ENCODE measurements around the gene SHLD1. TPM values are rescaled to one million over a fixed set of nuclear protein-coding genes. Genes with fewer than 3 reads are reported as not detected.

Gene SHLD1
- total and polyA plus RNA-seq, 2 experiments from 2014 or later = 1.4 to 15.0 TPM

DNA sequence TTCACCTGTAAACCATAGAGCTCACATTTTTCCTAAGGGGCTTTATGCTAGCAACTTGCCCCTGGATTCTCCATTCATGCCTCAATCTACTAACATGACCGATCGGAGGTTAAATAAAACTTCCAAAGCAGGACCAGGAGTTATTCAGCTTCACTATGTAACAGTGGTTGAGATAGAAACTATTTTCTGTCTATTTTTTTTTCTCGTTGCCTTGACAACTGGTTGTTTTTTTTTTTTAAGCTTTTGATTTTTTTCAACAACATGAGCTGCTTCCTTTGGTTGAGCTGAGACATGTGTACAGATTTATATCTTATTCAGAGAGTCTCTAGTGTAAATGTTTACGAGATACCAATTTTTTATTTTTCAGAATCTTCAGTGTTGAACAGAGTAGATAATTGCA is 85.7 kb downstream of the SHLD1 start:
- H3K27me3 ChIP-seq (ENCODE audit: insufficient read depth) = no peaks in the 10 kb centered on the region
- no peak overlapping the region for H2AFZ ChIP-seq
- Mint-ChIP-seq H3K27ac (no peak overlapping the region; the same call in 1 of the 2 replicates), H3K4me3 (no peak overlapping the region), H3K36me3 (ENCODE audit: low read depth) (no peaks in the 10 kb centered on the region; the same call in 2 of the 3 replicates), H3K9me3 (no peaks in the 10 kb centered on the region), H3K27me3 (ENCODE audit: insufficient read depth, low read depth, poor library complexity) (peaks cover 1% of the 10 kb centered on the region), H3K4me1 (peaks cover 4% of the 10 kb centered on the region)
- H3K79me2 ChIP-seq (replicated peaks; ENCODE audit: insufficient read depth) = no peaks in the 10 kb centered on the region
- H3K4me1 ChIP-seq (ENCODE audit: insufficient read depth) = no peaks in the 10 kb centered on the region
- DNase-seq (ENCODE audit: low spot score) (no peak), ATAC-seq (no peak)
- H3F3A ChIP-seq (replicated peaks; ENCODE audit: low read depth) = no peaks in the 10 kb centered on the region
- no peak overlapping the region for H3K27ac ChIP-seq (ENCODE audit: low read depth)
- H4K20me1 ChIP-seq (replicated peaks; ENCODE audit: insufficient read depth) = no peaks in the 10 kb centered on the region
- no peak overlapping the region for H3K4me2 ChIP-seq
- H3K9me2 ChIP-seq (ENCODE audit: insufficient read depth) = no peaks in the 10 kb centered on the region
- H3K36me3 ChIP-seq (ENCODE audit: insufficient read depth) = no peaks in the 10 kb centered on the region
- H3K4me3 ChIP-seq = no peak overlapping the region
- TF ChIP-seq, protein P1, sequence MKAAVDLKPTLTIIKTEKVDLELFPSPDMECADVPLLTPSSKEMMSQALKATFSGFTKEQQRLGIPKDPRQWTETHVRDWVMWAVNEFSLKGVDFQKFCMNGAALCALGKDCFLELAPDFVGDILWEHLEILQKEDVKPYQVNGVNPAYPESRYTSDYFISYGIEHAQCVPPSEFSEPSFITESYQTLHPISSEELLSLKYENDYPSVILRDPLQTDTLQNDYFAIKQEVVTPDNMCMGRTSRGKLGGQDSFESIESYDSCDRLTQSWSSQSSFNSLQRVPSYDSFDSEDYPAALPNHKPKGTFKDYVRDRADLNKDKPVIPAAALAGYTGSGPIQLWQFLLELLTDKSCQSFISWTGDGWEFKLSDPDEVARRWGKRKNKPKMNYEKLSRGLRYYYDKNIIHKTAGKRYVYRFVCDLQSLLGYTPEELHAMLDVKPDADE (IDR thresholded peaks at IDR 0.05) = no peak
- TF ChIP-seq JUNB (IDR thresholded peaks at IDR 0.05; ENCODE audit: unreplicated experiment) = no peak
- no peak for TF ChIP-seq EZH2 (IDR thresholded peaks at IDR 0.05; ENCODE audit: low read depth, unreplicated experiment)
- no peak for TF ChIP-seq POLR2AphosphoS5 (IDR thresholded peaks at IDR 0.05; ENCODE audit: low read depth)
- no peak for TF ChIP-seq ZNF114 (CRISPR knock-in tag; IDR thresholded peaks at IDR 0.05)
- TF ChIP-seq NANOG (IDR thresholded peaks at IDR 0.05; ENCODE audit: borderline replicate concordance) = no peak
- TF ChIP-seq ZNF331 (CRISPR knock-in tag; IDR thresholded peaks at IDR 0.05; ENCODE audit: low read depth) = no peak
- TF ChIP-seq REST (IDR thresholded peaks at IDR 0.05; ENCODE audit: unreplicated experiment) = no peak
- TF ChIP-seq, protein P2, sequence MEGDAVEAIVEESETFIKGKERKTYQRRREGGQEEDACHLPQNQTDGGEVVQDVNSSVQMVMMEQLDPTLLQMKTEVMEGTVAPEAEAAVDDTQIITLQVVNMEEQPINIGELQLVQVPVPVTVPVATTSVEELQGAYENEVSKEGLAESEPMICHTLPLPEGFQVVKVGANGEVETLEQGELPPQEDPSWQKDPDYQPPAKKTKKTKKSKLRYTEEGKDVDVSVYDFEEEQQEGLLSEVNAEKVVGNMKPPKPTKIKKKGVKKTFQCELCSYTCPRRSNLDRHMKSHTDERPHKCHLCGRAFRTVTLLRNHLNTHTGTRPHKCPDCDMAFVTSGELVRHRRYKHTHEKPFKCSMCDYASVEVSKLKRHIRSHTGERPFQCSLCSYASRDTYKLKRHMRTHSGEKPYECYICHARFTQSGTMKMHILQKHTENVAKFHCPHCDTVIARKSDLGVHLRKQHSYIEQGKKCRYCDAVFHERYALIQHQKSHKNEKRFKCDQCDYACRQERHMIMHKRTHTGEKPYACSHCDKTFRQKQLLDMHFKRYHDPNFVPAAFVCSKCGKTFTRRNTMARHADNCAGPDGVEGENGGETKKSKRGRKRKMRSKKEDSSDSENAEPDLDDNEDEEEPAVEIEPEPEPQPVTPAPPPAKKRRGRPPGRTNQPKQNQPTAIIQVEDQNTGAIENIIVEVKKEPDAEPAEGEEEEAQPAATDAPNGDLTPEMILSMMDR (conservative IDR thresholded peaks at IDR 0.05; ENCODE audit: low read depth in 2 of 2) = no peak
- TF ChIP-seq STAT1 (IDR thresholded peaks at IDR 0.05; ENCODE audit: unreplicated experiment) = no peak
- no peak for TF ChIP-seq CREB1 (CRISPR knock-in tag; IDR thresholded peaks at IDR 0.05; ENCODE audit: low read depth)
- no peak for TF ChIP-seq EZH2phosphoT487 (IDR thresholded peaks at IDR 0.05; ENCODE audit: unreplicated experiment)
- no peak for TF ChIP-seq ZNF462 (CRISPR knock-in tag; IDR thresholded peaks at IDR 0.05)
